Measurements from ENCODE around the gene SEMA5A.

SEMA5A gene, protein sequence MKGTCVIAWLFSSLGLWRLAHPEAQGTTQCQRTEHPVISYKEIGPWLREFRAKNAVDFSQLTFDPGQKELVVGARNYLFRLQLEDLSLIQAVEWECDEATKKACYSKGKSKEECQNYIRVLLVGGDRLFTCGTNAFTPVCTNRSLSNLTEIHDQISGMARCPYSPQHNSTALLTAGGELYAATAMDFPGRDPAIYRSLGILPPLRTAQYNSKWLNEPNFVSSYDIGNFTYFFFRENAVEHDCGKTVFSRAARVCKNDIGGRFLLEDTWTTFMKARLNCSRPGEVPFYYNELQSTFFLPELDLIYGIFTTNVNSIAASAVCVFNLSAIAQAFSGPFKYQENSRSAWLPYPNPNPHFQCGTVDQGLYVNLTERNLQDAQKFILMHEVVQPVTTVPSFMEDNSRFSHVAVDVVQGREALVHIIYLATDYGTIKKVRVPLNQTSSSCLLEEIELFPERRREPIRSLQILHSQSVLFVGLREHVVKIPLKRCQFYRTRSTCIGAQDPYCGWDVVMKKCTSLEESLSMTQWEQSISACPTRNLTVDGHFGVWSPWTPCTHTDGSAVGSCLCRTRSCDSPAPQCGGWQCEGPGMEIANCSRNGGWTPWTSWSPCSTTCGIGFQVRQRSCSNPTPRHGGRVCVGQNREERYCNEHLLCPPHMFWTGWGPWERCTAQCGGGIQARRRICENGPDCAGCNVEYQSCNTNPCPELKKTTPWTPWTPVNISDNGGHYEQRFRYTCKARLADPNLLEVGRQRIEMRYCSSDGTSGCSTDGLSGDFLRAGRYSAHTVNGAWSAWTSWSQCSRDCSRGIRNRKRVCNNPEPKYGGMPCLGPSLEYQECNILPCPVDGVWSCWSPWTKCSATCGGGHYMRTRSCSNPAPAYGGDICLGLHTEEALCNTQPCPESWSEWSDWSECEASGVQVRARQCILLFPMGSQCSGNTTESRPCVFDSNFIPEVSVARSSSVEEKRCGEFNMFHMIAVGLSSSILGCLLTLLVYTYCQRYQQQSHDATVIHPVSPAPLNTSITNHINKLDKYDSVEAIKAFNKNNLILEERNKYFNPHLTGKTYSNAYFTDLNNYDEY

DNA sequence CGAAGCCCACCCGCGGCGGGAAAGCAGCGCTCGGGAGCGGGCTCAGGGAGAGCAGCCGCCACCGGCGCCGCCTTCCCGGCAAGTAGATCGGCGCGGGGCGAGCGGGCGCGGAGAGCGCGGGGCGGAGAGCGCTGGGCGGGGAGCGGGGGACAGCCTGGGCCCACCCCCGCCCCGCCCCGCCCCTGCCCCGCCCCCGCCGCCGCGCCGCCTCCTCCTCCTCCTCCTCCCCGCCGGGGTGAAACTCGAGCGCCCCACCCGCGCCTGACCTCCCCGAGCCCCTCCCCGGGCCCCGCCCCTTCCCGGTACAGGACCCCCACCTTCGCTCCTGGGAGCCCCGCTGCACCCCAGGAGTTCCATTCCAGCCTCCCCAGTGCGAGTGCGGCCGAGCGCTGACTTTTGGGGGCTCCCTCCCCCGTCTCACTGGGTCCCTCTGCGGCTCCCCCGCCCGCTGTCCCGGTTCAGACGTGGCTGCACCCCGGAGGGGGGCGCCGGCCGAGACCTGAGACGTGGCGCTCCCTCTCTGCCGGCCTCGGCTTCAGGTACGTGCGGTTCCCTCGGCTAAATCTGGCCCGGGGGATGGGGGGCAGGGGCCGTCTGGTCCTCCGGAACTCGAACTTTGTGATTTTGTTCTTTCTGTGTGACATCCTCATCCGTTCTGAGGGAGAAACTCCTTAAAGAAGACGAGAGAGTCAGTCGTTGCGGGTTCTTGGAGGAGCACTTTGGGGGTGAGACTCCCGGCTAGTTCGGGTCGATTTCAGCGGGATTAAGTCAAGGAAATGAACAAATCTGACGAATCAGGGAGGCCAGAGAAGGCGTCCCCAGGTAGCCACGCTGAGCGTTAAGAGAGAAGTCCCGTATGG, at the start of gene SEMA5A:
Gene SEMA5A (minus strand): TSS at position 84 of the 860 bp plus-strand sequence. CDS start 166,129 bp downstream, outside the sequence.
- peak; percentile 4 for FAIRE-seq

DNA sequence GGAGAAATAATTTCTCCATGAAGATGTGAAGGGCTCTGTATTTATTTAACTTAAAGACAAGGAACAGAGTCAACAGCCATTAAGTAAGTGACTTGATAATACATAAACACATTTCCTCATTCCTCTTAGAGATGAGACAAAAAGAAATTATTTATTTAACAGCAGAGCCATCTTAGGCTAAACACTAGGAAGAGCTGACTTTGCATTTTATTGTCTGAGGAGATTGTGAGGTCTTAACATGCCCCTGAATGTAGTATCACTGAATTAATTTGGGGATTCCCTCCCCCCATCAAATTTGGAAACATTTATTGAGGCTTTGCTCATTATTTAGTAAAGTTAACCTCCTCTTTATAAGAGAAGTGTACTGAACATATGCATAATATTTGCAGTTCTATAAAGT, 49.0 kb upstream of the SEMA5A start:
- DNase-seq (ENCODE audit: low spot score) (no peak), FAIRE-seq (no peak)

More for the DNA sequence above, at the start of gene SEMA5A:
- peak; percentile 64 for DNase-seq (ENCODE audit: low spot score)

DNA sequence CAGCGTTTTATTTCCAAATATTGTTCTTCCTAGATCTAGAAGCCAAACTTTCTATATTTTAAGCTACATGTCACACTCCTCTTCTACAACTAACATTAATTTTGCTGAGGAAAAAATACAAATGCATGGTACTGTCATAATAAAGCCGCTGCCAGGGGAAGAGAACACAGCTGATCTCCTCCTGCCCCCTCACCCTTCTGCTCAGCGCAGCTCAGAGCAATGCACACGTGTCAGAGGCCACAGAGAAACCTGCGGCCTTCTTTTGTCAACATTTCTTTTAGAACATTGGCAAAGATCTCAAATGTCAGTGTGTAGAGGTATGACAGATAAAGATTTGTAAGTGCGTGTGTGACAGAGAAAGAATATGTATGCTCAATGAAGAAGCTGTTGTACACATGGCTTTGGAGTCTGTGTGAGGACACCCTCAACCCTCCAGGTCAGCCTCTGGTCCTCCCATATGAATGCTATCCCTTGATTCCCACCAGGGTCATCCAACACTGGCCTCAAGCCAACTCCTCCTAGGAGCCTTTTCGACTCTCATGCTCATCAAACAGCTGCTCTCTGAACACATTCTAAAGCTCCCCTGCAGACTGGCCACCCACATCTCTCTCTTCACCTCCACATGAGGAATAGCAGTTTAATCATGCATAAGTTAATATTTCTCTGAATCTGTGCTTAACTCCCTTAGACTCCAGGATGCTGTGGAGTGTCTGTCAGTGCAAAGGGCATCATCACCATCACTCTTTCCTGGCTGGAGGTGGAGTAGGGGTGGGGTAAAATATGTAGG, 43.4 kb upstream of the SEMA5A start:
- no peak for FAIRE-seq

DNA sequence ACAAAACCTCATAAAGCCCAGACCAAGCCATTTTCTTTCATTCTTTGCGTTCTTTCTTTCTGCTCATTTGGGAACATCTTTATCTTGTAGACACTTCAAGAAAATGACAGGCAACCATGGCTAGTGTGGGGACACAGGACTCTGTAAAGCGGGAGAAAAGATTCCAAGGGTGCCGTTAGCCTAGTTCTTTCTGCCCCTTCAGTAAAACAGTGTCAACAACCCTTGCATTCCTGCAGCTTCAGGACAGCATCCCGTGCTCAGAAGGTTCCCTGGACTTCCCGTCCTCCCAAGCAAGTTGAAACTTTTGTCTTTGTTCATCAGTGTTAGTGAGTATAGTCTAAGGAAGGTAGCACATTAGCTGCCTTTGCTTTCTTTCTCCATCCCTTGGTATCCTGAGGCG, 42.4 kb upstream of the SEMA5A start:
- FAIRE-seq = no peak
- no peak for DNase-seq (ENCODE audit: low spot score)

More for the DNA sequence above, 43.4 kb upstream of the SEMA5A start:
- no peak for DNase-seq (ENCODE audit: low spot score)

DNA sequence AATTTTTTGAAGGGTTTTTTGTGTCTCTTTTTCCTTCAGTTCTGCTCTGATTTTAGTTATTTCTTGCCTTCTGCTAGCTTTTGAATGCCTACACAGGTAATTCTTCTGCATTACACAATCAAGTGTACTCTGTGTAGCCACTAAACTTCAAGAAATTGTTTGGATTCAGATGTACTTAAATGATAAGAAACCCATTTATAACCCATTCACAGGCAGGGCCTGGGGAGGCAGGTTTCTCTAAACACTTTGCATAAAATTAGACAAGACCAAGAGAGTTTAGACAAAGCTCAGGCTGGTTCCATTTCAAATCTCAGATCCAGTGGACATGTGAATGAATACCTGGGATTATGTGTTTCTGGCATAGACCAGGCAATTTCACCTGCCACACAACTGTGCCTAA, 41.3 kb upstream of the SEMA5A start:
- FAIRE-seq (no peak), DNase-seq (ENCODE audit: low spot score) (no peak)

DNA sequence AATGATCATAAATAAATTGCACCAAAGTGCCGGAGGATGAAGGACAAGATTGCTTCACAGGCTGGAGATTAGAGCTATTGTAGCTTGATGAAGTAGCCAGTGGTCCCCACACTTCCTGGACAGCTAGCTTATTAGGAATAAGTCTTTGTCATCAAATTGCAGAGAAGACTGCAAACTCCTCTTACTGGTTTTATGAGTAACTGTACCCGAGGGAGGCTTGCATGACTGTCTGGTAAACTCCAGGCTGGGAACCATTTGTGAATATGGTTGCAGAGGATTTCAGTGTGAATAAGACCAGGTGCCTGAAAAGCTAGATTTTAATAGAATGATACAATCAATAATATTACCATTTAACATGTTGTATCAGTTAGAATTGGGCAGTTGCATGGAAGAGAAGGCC, 36.5 kb upstream of the SEMA5A start:
- DNase-seq (ENCODE audit: low spot score) (no peak), FAIRE-seq (no peak)

DNA sequence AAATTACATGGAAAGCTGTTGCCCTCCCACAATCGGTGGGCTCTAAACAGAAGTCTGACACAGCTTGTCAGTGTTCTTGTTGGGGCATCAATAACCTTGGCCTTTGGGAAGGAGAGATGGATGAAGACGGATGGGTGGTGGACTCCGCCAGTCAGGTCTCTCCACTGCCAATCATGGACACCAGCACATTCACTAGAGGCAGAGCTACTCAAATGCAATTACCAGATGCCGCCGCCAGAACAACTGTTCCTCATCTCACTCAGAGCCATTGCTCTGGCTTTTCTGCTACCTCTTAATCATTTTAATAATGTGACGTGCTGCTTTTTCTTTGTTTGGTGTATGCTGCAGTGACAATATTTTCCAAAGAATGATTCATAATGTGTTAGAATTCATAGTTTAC, 27.9 kb upstream of the SEMA5A start:
- FAIRE-seq = no peak
- DNase-seq (ENCODE audit: low spot score) = no peak

DNA sequence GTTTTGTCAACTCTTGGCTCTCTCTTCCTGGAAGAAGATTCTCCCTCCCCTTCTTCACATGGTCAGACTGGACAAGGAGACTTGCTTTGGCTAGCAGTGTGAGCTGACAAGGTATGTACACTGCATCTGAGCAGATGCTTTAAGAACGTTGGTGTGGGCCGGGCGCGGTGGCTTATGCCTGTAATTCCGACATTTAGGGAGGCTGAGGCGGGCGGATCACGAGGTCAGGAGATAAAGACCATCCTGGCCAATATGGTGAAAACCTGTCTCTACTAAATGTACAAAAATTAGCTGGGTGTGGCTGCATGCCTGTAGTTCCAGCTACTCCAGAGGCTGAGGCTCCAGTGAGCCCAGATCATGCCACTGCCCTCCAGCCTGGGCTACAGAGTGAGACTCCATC, 26.4 kb upstream of the SEMA5A start:
- FAIRE-seq = no peak
- DNase-seq (ENCODE audit: low spot score) = no peak

DNA sequence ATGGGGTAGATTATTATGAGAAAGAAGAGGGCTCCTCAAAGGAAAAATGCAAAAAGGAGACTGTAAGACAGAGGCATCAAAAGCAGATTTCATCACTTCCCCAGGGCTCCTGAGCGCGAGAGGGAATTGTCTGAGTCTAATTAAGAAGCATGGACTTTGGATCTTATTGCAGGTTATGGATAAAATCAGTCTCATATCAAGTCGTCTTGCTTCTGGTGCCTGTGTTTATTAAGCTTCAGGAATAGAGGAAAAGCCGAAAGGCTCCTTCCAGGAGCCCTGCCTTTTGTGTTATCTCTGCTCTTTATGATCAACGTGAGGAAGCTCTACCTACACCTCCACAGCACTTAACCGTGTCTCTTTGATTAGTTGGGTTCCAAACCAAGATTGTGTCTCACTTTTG, 25.0 kb upstream of the SEMA5A start:
- FAIRE-seq (no peak), DNase-seq (ENCODE audit: low spot score) (no peak)

DNA sequence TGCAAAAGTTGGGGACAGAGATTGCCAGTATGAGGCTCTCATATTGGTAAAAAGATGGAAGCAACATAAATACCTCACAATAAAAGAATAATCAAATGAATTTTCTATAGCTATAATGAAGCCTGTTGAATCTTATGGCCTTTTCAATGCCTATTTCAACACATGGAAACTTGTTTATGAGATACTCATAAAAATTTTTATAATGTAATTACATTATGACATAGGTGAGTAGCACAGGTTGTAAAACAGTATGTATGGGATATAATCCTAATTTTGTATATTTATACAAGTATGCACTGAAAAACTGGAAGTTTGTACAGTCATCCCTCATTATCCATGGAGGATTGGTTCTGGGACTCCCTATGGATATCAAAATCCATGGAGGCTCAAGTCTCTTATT, 21.2 kb upstream of the SEMA5A start:
- FAIRE-seq (peak; percentile 25), DNase-seq (ENCODE audit: low spot score) (no peak)

DNA sequence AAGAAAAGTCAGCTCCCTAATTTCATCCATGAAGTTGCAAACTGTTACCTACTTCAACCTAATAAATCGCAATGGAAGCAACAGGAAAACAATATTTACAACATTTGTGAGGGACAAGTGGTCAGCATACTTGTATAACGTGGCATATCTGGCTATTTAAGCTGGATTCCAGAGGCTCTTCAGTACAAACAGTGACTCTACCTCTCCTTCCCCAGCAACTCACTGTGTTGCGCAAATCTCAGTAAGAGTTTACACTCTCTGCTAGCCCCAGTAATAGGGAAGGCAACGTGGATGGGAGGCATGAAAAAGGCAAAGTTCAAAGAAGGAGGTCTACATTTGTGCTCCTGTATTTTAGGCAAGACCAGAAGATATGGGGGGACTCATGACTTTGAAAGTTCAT, 18.9 kb upstream of the SEMA5A start:
- no peak for DNase-seq (ENCODE audit: low spot score)

DNA sequence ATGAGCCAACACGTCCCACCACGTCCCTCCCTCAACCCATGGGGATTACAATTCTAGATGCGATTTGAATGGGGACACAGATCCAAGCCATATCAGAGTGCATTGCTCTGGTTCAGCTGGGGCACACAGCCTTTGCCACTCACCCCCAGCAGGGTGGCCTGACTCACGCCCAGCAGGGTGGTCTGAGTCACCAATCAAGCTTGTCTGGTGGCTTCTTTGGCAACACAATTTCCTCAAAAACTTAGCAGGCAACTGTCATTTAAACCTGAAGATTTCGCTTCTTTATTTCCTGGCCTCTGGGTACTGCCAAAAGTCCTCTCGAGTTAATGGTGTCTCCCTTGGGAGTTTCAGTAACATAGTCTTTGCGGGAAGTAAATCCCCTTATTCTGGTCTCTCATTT, 16.3 kb upstream of the SEMA5A start:
- FAIRE-seq (peak; percentile 97), DNase-seq (ENCODE audit: low spot score) (peak; percentile 90)

More for the DNA sequence above, 18.9 kb upstream of the SEMA5A start:
- no peak for FAIRE-seq

DNA sequence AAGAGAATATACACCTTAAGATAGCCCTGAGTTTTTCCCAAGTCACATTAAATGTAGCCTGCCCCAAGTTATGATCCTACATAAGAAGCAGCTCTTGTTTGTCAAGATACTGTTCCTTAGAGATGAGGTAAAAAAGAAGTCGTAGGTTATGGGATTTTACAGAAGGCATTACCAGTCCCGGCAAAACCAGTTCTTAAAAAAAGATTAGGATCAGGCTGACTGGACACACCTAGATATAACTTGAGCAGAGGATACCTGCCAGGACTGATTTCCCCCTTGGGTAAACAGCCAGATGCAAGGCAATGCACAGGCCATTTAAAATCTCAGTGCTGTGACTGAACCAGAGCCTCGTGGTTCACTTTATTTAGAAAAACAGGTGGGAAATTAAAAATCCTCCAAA, 14.1 kb upstream of the SEMA5A start:
- FAIRE-seq = no peak
- no peak for DNase-seq (ENCODE audit: low spot score)

DNA sequence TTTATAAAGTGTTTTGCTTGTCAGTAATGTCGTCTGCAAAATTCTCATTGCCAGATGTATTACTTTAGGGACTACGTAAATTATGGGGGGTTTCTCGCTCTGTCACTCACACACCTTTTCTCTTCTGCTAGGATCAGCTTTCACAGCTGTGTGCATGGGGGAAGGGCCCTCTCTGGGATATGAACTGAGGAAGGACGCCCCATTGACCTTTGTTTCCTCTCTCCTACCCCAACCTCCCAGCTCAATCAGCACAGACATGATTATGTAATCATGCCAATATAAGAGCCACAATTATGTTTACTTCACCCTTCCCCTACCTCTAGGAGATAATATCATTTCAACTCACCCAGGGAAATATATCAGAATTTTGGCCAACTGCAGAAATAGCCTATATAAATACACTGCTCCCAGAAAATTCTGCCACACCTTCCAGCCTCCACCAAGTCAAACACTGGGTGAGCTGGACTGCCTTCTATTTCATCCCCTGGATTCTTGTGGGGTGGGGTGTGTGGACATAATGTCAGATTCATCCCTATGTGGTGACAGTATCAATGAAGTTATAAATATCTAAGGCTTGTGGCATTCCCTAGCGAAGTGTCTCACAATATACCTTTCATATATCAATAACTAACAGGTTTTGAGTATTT, 12.6 kb upstream of the SEMA5A start:
- DNase-seq (ENCODE audit: low spot score) (no peak), FAIRE-seq (no peak)

DNA sequence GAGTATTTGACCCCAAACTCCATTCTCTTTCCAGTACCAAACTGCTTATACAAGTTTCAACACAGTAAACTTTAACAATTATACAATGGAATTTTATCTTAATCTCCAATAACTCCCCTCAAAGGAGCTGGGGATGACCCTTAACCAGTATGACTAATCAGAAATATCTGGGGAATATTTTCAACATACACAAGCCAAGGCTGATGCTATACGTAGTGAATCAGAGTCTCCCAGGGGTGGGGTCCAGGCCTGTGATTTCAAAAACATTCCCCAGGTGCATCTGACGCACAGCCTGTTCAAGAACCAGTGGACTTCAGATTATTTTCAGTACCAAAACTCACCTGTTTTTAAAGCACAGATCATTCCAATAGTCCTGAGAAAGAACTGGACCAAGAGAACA, 11.8 kb upstream of the SEMA5A start:
- DNase-seq (ENCODE audit: low spot score) (peak; percentile 59), FAIRE-seq (peak; percentile 80)

DNA sequence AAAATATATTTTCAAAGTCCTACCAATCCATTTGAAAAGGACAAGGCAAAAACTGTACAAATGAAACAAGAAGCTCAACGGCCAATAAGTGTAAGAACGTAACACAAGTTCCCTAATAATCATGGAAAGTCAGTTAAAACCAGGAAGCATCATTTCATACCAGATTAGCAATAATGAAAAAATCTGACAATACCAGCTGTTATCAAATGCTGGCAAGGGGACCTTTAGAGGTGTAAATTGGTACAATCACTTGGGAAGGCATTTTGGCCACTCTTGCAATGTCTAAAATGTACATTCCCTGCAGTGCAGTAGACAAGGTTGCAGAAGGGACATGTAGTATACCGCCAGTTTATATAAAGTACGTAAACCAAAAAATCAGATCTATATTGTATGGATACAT, 10.1 kb upstream of the SEMA5A start:
- DNase-seq (ENCODE audit: low spot score) (no peak), FAIRE-seq (no peak)

DNA sequence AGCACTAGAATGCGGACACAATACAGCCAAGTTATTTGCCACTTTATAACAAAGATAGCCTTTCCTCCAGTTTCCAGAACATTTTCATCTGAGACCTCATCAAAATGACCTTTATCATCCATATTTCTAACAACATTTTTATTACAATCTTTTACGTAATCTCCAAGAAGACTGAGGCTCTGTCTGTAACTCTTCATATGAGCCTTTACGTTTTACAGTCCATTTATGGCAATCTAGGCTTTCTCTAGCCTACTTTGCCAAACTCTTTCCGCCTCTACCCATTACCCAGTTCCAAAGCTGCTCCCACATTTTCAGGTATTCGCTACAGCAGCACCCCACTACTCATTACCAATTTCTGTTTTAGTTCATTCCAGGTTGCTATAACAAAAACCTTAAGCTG, 8.2 kb upstream of the SEMA5A start:
- FAIRE-seq (no peak), DNase-seq (ENCODE audit: low spot score) (no peak)

DNA sequence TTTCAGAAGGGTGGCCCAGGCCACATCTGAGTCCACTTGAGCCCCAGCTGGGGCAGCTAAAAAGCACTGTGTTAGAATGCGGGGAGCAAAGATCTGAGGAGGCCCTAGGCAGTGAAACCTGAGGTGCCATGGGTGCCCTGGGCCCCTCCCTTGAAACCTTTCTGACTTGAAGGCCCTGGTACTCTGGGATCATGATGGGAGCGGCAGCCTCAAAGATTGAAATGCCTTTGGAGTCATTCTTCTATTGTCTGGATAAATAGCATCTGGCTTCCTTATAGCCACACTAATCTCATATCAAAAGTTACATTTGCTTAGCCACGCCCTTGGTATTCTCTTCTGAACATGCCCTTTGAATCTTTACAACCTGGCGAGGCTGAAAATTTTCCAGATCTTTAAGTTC, 7.7 kb upstream of the SEMA5A start:
- FAIRE-seq (no peak), DNase-seq (ENCODE audit: low spot score) (no peak)

DNA sequence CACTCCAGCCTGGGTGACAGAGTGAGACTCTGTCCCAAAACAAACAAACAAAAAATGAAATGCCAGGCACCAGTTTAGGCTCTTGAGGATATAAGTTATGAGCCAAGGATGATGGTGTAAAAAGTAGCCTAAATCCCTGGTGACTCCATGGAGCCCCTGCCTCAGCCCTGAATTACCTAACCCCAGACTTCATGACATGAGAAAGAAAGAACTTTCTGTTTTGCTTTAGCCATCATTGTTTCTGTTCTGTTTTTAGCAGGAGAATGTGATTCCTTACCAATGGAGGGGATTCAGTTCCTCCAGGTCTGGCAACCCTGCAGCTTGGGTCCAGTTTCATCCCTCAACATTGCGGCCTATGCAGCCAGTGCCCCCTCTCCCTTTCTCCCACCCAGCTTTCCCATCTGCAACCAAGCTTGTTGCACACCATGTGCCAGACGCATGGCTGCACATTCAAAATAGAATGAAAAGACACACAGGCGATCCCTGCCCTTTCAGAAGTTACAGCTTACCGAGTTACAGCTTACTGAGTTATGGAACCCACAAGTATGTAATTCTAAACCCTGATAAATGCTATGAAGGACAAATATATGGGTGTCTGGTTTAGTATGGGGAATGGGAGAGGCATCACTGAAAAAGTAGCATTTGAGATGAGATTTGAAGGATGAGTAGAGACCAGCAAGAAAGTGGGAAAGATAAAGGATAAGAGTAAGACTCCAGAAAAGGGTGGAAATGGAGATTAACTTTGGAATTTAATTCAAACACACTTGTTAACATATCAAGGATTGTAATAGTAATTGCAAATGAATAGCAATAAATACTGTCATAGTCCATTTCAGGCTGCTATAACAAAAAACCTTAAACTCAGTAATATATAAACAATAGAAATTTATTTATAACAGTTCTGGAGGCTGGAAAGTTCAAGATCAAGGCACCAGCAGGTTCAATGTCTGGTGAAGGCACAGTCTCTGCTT, 6.0 kb upstream of the SEMA5A start:
- DNase-seq (ENCODE audit: low spot score) (no peak), FAIRE-seq (no peak)

Data from RCC 7860 (cell line).